CD4-positive, alpha-beta memory T cell (primary cell): ENCODE measurements around the gene CD81. TPM values are rescaled to one million over a fixed set of nuclear protein-coding genes. Genes with fewer than 3 reads are reported as not detected.

Experiments
- CTCF ChIA-PET: fragments of 350-600 bp; sonication (Branson Sonifier 250); formaldehyde crosslinking; loops from one replicate; lab custom pipeline; 2021; ENCODE audit warnings: inconsistent platforms; ENCODE audit not compliant: partially characterized antibody; lab: Charles Lee
- POLR2A ChIA-PET: fragments of 350-600 bp; sonication (Branson Sonifier 250); formaldehyde crosslinking; loops from one replicate; lab custom pipeline; 2021; ENCODE audit not compliant: partially characterized antibody; lab: Charles Lee
- DNase-seq, 5 donors: peaks; one replicate each; pipeline versions ENCODE4 v3.0.0 to v3.0.0-alpha.2; 2020 to 2022; ENCODE audit warnings: mixed read lengths in 1 of 5
- H3K27ac ChIP-seq: one replicate; pipeline ENCODE4 v1.7.0; 2013; ENCODE audit warnings: low read depth, low read length
- H3K27me3 ChIP-seq: 2 replicates; pipeline ENCODE4 v1.7.0; 2013; ENCODE audit warnings: mild to moderate bottlenecking, low read length, moderate library complexity; ENCODE audit not compliant: insufficient read depth
- H3K36me3 ChIP-seq: 2 replicates; pipeline ENCODE4 v1.7.0; 2013; ENCODE audit warnings: mild to moderate bottlenecking, low read length, moderate library complexity; ENCODE audit not compliant: insufficient read depth
- H3K4me1 ChIP-seq: 2 replicates; pipeline ENCODE4 v1.7.0; 2013; ENCODE audit warnings: mild to moderate bottlenecking, low read length, moderate library complexity; ENCODE audit not compliant: insufficient read depth
- H3K4me3 ChIP-seq, 2 donors: one replicate each; pipeline ENCODE4 v1.7.0; 2013; ENCODE audit warnings: low read length in 2 of 2, mild to moderate bottlenecking in 1 of 2
- H3K9me3 ChIP-seq, 2 donors: one replicate each; pipeline ENCODE4 v1.7.0; 2013; ENCODE audit warnings: low read length in 2 of 2, control low read depth in 1 of 2; ENCODE audit not compliant: control insufficient read depth in 1 of 2
- H3K27ac Mint-ChIP-seq, 7 donors: one replicate each; pipeline ENCODE4 v1.8.0; 2020 to 2021; ENCODE audit warnings: mixed read lengths in 7 of 7, mild to moderate bottlenecking in 6 of 7, inconsistent platforms in 3 of 7, moderate library complexity in 3 of 7
- H3K27me3 Mint-ChIP-seq, 2 donors: one replicate each; pipeline ENCODE4 v1.8.0; 2020 to 2021; ENCODE audit warnings: mixed read lengths in 2 of 2
- H3K36me3 Mint-ChIP-seq, 2 donors: one replicate each; pipeline ENCODE4 v1.8.0; 2020 to 2021; ENCODE audit warnings: mixed read lengths in 2 of 2, inconsistent platforms in 1 of 2, mild to moderate bottlenecking in 1 of 2
- H3K4me1 Mint-ChIP-seq, 4 donors: one replicate each; pipeline ENCODE4 v1.8.0; 2020 to 2021; ENCODE audit warnings: mixed read lengths in 4 of 4, mild to moderate bottlenecking in 1 of 4
- H3K4me3 Mint-ChIP-seq, 8 donors: one replicate each; pipeline ENCODE4 v1.8.0; 2020 to 2021; ENCODE audit warnings: mixed read lengths in 8 of 8, mild to moderate bottlenecking in 7 of 8, moderate library complexity in 6 of 8, inconsistent platforms in 3 of 8
- H3K9me3 Mint-ChIP-seq, 8 donors: one replicate each; pipeline ENCODE4 v1.8.0; 2020 to 2021; ENCODE audit warnings: mixed read lengths in 8 of 8, mild to moderate bottlenecking in 5 of 8, inconsistent platforms in 3 of 8, moderate library complexity in 1 of 8
- intact Hi-C: fragments of 100-400 bp; cut with micrococcal nuclease; formaldehyde crosslinking; loops from one replicate; pipeline ENCODE4 v1.15.1; 2023
- polyA plus RNA-seq, 2 donors: library from polyadenylated mRNA; unstranded; fragments of 300-500 nt; fragmentation: Illumina TruSeq; gene quantifications; one replicate each; pipeline ENCODE4 v1.2.3, GENCODE V29; 2021
- total RNA-seq, 2 experiments: library from RNA; stranded (reverse); gene quantifications; one replicate each; pipeline ENCODE4 v1.2.3, GENCODE V29; 2021

CD81 gene
- total RNA-seq: 100 to 1,000 TPM; 113 to 118 TPM
- polyA plus RNA-seq: 10 to 100 TPM; 15.2 to 54.1 TPM

DNA sequence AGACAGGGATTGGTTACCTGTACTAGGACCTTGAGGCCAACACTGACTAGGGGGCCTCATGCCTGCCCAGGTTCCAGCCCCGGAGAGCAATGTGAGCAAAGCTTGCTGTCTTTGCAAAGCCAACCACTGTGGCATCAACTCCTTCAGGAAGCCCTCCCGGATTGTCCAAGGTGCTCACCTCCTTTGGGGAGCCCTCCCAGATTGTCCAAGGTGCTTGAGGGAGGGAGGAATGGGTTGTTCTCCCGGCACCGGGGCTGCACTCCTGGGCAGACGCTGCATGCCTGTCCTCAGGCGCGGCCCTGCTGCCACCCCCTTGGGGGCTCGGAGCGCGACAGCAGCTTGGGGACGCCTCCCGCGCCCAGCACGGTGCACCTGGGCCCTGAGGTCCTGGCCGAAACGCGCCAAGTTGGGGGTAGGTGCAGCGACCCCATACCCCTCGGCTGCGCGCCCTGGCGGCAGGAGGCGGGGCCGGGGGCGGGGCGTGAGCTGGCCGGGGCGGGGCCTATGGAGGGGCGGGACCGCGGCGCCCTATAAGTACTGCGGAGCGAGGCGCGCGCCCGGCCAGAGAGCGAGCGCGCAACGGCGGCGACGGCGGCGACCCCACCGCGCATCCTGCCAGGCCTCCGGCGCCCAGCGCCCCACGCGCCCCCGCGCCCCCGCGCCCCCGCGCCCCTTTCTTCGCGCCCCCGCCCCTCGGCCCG lies at the start of gene CD81:
CD81 (plus strand) TSS at position 560 of the 701 bp plus-strand sequence. CDS start 240 bp downstream, outside the sequence.
- CTCF ChIA-PET: interaction anchor here (0.9 to 2.4 kb wide), 4 partner anchors 23 to 72 kb away, joined by 3 to 17 read pairs (median 5); partner anchors contain the start of gene TSSC4
- intact Hi-C loops: loop anchor here (1.0 to 5.0 kb wide), 2 partner anchors 23 to 75 kb away; partner anchors contain the start of genes C11orf21, TSPAN32 and TSSC4

DNA sequence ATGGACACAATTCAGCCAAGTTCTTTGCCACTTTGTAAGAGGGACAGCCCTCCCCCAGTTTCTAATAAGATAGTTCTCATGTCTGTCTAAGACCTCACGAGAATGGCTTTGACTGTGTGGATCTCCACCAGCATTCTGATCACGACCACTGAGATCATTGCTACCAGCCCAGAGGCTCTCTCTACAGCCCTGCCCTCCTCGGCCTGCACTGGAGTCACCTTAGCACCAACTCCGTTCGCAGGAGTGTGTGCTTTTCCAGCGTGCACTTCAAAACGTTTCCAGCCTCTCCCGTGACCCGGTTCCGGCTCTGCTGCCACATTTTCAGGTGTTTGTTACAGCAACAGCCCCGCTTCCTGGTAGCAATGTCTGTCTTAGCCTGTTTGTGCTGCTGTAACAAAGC lies 49.1 kb upstream of the CD81 start:
- no peaks in the 10 kb centered on the region for H3K27me3 ChIP-seq
- no peaks in the 10 kb centered on the region for H3K36me3 ChIP-seq
- no peaks in the 10 kb centered on the region for H3K4me1 ChIP-seq
- CTCF ChIA-PET: no interaction called here
- POLR2A ChIA-PET: interaction anchor here (1.3 kb wide), 1 partner anchor 26 kb away, joined by 3 read pairs; the partner anchor contains the start of gene TSPAN32
- H3K27ac ChIP-seq: no peak overlapping the region
- peaks cover 0 to 29% (median 25%) of the 10 kb centered on the region in 8 donors for H3K9me3 Mint-ChIP-seq
- no peaks in the 10 kb centered on the region for H3K9me3 ChIP-seq
- no peaks in the 10 kb centered on the region for H3K4me1 Mint-ChIP-seq
- H3K4me3 ChIP-seq: no peak overlapping the region
- no peaks in the 10 kb centered on the region for H3K36me3 Mint-ChIP-seq
- peaks cover 8 to 26% of the 10 kb centered on the region in 2 donors for H3K27me3 Mint-ChIP-seq
- no peak overlapping the region for H3K27ac Mint-ChIP-seq
- intact Hi-C loops: no loop called here
- no peak for DNase-seq
- no peak overlapping the region for H3K4me3 Mint-ChIP-seq

More for the DNA sequence above, at the start of gene CD81:
- H3K36me3 ChIP-seq: no peaks in the 10 kb centered on the region
- H3K27ac ChIP-seq: peak within 1 kb of the TSS; percentile 77
- Mint-ChIP-seq H3K27me3 (no peaks in the 10 kb centered on the region), H3K9me3 (peaks cover 0 to 2% (median 0%) of the 10 kb centered on the region in 8 donors), H3K4me1 (peaks cover 11 to 38% (median 23%) of the 10 kb centered on the region in 4 donors), H3K27ac (peak within 1 kb of the TSS; percentile 61 to 90 (median 77)), H3K36me3 (peaks cover 1 to 3% of the 10 kb centered on the region in 2 donors), H3K4me3 (peak within 1 kb of the TSS; percentile 80 to 88 (median 82))
- DNase-seq: peak in 4 of 5 donors; percentile 55 to 68 (median 60)
- POLR2A ChIA-PET: interaction anchor here (0.6 to 4.6 kb wide), 5 partner anchors 10 to 75 kb away, joined by 6 to 50 read pairs (median 22); partner anchors contain the start of genes C11orf21, TSPAN32 and TSSC4
- peak within 1 kb of the TSS; percentile 29 to 76 for H3K4me3 ChIP-seq
- no peaks in the 10 kb centered on the region for H3K27me3 ChIP-seq
- H3K9me3 ChIP-seq: no peaks in the 10 kb centered on the region
- H3K4me1 ChIP-seq: peaks cover 36% of the 10 kb centered on the region

- no peak overlapping the region for H3K27ac Mint-ChIP-seq
- H3K36me3 Mint-ChIP-seq: no peaks in the 10 kb centered on the region
- H3K9me3 ChIP-seq: no peaks in the 10 kb centered on the region
- no peaks in the 10 kb centered on the region for H3K4me1 ChIP-seq
- ChIA-PET CTCF (interaction anchor here (1.3 kb wide), 1 partner anchor 92 kb away, joined by 3 read pairs; no protein-coding TSS in a partner anchor), POLR2A (interaction anchor here (1.3 kb wide), 1 partner anchor 26 kb away, joined by 3 read pairs; the partner anchor contains the start of gene TSPAN32)
- no peaks in the 10 kb centered on the region for H3K4me1 Mint-ChIP-seq
- H3K27me3 ChIP-seq: no peaks in the 10 kb centered on the region
- no peak for DNase-seq
- H3K36me3 ChIP-seq: no peaks in the 10 kb centered on the region
- H3K4me3 ChIP-seq: no peak overlapping the region
- no peak overlapping the region for H3K27ac ChIP-seq
- no peak overlapping the region for H3K4me3 Mint-ChIP-seq
- peaks cover 6 to 26% of the 10 kb centered on the region in 2 donors for H3K27me3 Mint-ChIP-seq
- H3K9me3 Mint-ChIP-seq: peaks cover 0 to 26% (median 18%) of the 10 kb centered on the region in 8 donors
- intact Hi-C loops: no loop called here
Measured at GRCh38 chr11:2328656-2329354, 48.3 kb upstream of the CD81 start.

DNA sequence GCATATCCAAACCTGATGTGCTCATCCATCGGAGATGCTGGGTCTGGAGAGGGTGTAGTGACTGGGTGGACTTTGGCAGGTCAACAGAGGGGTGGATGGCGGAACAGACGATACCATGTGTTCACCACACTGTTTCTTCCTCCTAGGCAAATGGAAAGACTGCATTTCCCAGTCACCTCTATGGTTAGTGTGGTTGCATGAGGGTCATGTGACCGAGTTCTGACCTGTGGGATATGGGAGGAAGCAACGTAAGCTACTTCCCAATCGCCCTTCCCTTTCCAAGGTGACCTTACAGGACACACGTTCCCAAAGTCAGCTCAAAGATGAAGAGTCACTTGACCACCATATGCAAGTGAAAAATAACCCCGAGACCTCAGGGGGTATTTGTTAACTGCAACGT lies 47.6 kb upstream of the CD81 start:
- ChIA-PET POLR2A (interaction anchor here (1.3 kb wide), 1 partner anchor 27 kb away, joined by 3 read pairs; the partner anchor contains the start of gene TSPAN32), CTCF (interaction anchor here (1.3 kb wide), 1 partner anchor 91 kb away, joined by 3 read pairs; no protein-coding TSS in a partner anchor)
- Histone ChIP-seq H3K4me1 (no peaks in the 10 kb centered on the region), H3K9me3 (no peaks in the 10 kb centered on the region), H3K36me3 (no peaks in the 10 kb centered on the region), H3K4me3 (no peak overlapping the region), H3K27me3 (no peaks in the 10 kb centered on the region), H3K27ac (no peak overlapping the region)
- Mint-ChIP-seq H3K4me1 (no peaks in the 10 kb centered on the region), H3K27me3 (peaks cover 6 to 24% of the 10 kb centered on the region in 2 donors), H3K36me3 (no peaks in the 10 kb centered on the region), H3K9me3 (peaks cover 0 to 21% (median 17%) of the 10 kb centered on the region in 8 donors), H3K27ac (no peak overlapping the region), H3K4me3 (no peak overlapping the region)
- no peak for DNase-seq
- intact Hi-C loops: no loop called here

DNA sequence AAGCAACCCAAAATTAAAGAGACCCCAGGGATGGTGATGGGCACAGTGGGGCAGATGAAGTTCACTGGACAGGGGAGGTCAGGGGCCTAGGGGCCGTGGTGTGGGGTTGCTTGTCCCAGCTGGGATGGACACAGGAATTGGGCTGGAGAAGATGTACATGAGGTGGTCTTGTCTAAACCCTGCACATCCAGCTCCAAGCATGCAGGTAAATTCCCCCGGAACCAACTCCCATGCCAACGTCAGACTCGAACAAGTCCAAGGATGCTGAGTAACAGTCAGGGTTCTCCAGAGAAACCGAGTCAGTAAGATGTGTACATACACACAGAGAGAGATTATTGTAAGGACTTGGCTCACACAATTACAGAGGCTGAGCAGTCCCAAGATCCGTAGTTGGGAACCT lies 46.4 kb upstream of the CD81 start:
- peaks cover 0 to 17% (median 13%) of the 10 kb centered on the region in 8 donors for H3K9me3 Mint-ChIP-seq
- Histone ChIP-seq H3K4me1 (no peaks in the 10 kb centered on the region), H3K4me3 (no peak overlapping the region), H3K9me3 (no peaks in the 10 kb centered on the region), H3K27me3 (no peaks in the 10 kb centered on the region), H3K36me3 (no peaks in the 10 kb centered on the region), H3K27ac (no peak overlapping the region)
- intact Hi-C loops: no loop called here
- no peak overlapping the region for H3K4me3 Mint-ChIP-seq
- POLR2A ChIA-PET: no interaction called here
- no peak overlapping the region for H3K27ac Mint-ChIP-seq
- no peaks in the 10 kb centered on the region for H3K36me3 Mint-ChIP-seq
- CTCF ChIA-PET: interaction anchor here (0.8 kb wide), 1 partner anchor 25 kb away, joined by 4 read pairs; no protein-coding TSS in a partner anchor
- peaks cover 6 to 21% of the 10 kb centered on the region in 2 donors for H3K27me3 Mint-ChIP-seq
- no peak for DNase-seq
- no peaks in the 10 kb centered on the region for H3K4me1 Mint-ChIP-seq

- Mint-ChIP-seq H3K4me3 (no peak overlapping the region), H3K27me3 (peaks cover 9 to 21% of the 10 kb centered on the region in 2 donors), H3K9me3 (peaks cover 0 to 17% (median 11%) of the 10 kb centered on the region in 8 donors), H3K4me1 (no peaks in the 10 kb centered on the region), H3K27ac (no peak overlapping the region), H3K36me3 (no peaks in the 10 kb centered on the region)
- Histone ChIP-seq H3K36me3 (no peaks in the 10 kb centered on the region), H3K9me3 (no peaks in the 10 kb centered on the region), H3K27ac (no peak overlapping the region), H3K27me3 (no peaks in the 10 kb centered on the region), H3K4me3 (no peak overlapping the region), H3K4me1 (no peaks in the 10 kb centered on the region)
- intact Hi-C loops: no loop called here
- ChIA-PET CTCF (interaction anchor here (0.8 kb wide), 1 partner anchor 25 kb away, joined by 4 read pairs; no protein-coding TSS in a partner anchor), POLR2A (no interaction called here)
- no peak for DNase-seq
Measured at GRCh38 chr11:2331404-2331803, 45.7 kb upstream of the CD81 start.
